Natural killer cell (primary cell): ENCODE data around the gene SV2B. TPM values are rescaled to one million over a fixed set of nuclear protein-coding genes. Genes with fewer than 3 reads are reported as not detected.

Source experiments
- ATAC-seq, 3 donors: fragments of 150-1000 bp in 2 of 3; fragments of 200-7000 bp in 1 of 3; cut with Tn5 transposase; 1 replicate in 1 of 3; 2 replicates in 2 of 3; pipeline ENCODE4 v1.10.0; 2021; ENCODE audit warnings: mild to moderate bottlenecking in 2 of 3, moderate library complexity in 2 of 3
- DNase-seq, 2 donors: peaks; one replicate each; pipeline versions ENCODE4 v3.0.0 to v3.0.0-alpha.2; 2013 to 2021; ENCODE audit warnings: mixed read lengths in 1 of 2
- H3K27ac ChIP-seq: one replicate; pipeline ENCODE4 v1.5.1; 2013; ENCODE audit warnings: mild to moderate bottlenecking, low read length
- H3K27me3 ChIP-seq: one replicate; pipeline ENCODE4 v1.6.1; 2013; ENCODE audit warnings: low read length; ENCODE audit not compliant: control insufficient read depth, insufficient read depth
- H3K36me3 ChIP-seq: one replicate; pipeline ENCODE4 v1.6.1; 2013; ENCODE audit warnings: low read length; ENCODE audit not compliant: control insufficient read depth, insufficient read depth
- H3K4me1 ChIP-seq: one replicate; pipeline ENCODE4 v1.6.1; 2013; ENCODE audit warnings: low read length; ENCODE audit not compliant: control insufficient read depth, insufficient read depth
- H3K4me3 ChIP-seq: one replicate; pipeline ENCODE4 v1.5.1; 2013; ENCODE audit warnings: low read length
- H3K9me3 ChIP-seq: one replicate; pipeline ENCODE4 v1.6.1; 2013; ENCODE audit warnings: low read length; ENCODE audit not compliant: control insufficient read depth, insufficient read depth
- H3K27ac Mint-ChIP-seq, 2 donors: one replicate each; pipeline ENCODE4 v1.8.0; 2022; ENCODE audit warnings: mild to moderate bottlenecking in 2 of 2, mixed read lengths in 2 of 2, moderate library complexity in 1 of 2
- H3K27me3 Mint-ChIP-seq, 2 donors: one replicate each; pipeline ENCODE4 v1.8.0; 2022; ENCODE audit warnings: low read depth in 2 of 2, mixed read lengths in 2 of 2
- H3K36me3 Mint-ChIP-seq: one replicate; pipeline ENCODE4 v1.8.0; 2022; ENCODE audit warnings: mixed read lengths
- H3K4me1 Mint-ChIP-seq, 2 donors: one replicate each; pipeline ENCODE4 v1.8.0; 2022; ENCODE audit warnings: mixed read lengths in 2 of 2
- H3K4me3 Mint-ChIP-seq: one replicate; pipeline ENCODE4 v1.8.0; 2022; ENCODE audit warnings: mild to moderate bottlenecking, moderate library complexity, mixed read lengths
- H3K9me3 Mint-ChIP-seq, 2 donors: one replicate each; pipeline ENCODE4 v1.8.0; 2022; ENCODE audit warnings: mixed read lengths in 2 of 2
- CTCF ChIP-seq: fragments of 200-600 bp; IDR thresholded peaks from one replicate; pipeline ENCODE4 v1.8.0; 2022; ENCODE audit warnings: antibody characterized with exemption
- WGBS: methylation state at CpG from one replicate; pipeline ENCODE4 v1.1.7; 2013; ENCODE audit warnings: missing lambda C conversion rate; ENCODE audit not compliant: insufficient coverage; 5-methylcytosine and 5-hydroxymethylcytosine counted together
- intact Hi-C: fragments of 100-400 bp; cut with micrococcal nuclease; formaldehyde crosslinking; loops from one replicate; pipeline ENCODE4 v1.14.2; 2022
- total RNA-seq, 4 donors: library from RNA; stranded (reverse); fragments of 120-200 nt in 1 of 4; gene quantifications; one replicate each; pipeline versions ENCODE4 v1.2.3 to v1.2.4, GENCODE V29; 2013 to 2022

SV2B gene
- total RNA-seq, 3 donors from 2014 or later (not counting 1 experiment from before 2014, with no cell fraction given) = not detected

GRCh38 chr15:91055548-91056331 lies 44.3 kb upstream of the SV2B start:
- no peaks in the 10 kb centered on the region for H3K9me3 Mint-ChIP-seq
- no peaks in the 10 kb centered on the region for H3K36me3 Mint-ChIP-seq
- Histone ChIP-seq H3K4me3 (no peak overlapping the region), H3K36me3 (no peaks in the 10 kb centered on the region), H3K4me1 (no peaks in the 10 kb centered on the region), H3K9me3 (no peaks in the 10 kb centered on the region), H3K27ac (no peak overlapping the region), H3K27me3 (peaks cover 6% of the 10 kb centered on the region)
- no peaks in the 10 kb centered on the region for H3K4me1 Mint-ChIP-seq
- no peak overlapping the region for H3K4me3 Mint-ChIP-seq
- peaks cover 46 to 79% of the 10 kb centered on the region in 2 donors for H3K27me3 Mint-ChIP-seq
- intact Hi-C loops = loop anchor here (5.0 kb wide), 1 partner anchor 217 kb away; no protein-coding TSS in a partner anchor
- DNase-seq = peak in 1 of 2 donors; percentile 64
- peak; percentile 42 for TF ChIP-seq CTCF
- no peak for ATAC-seq
- 29% methylated on average over 11 of the region's 11 CpGs for WGBS
- no peak overlapping the region for H3K27ac Mint-ChIP-seq

GRCh38 chr15:91061230-91061629 lies 38.8 kb upstream of the SV2B start:
- Histone ChIP-seq H3K4me3 (no peak overlapping the region), H3K27me3 (no peaks in the 10 kb centered on the region), H3K36me3 (no peaks in the 10 kb centered on the region), H3K9me3 (no peaks in the 10 kb centered on the region), H3K4me1 (no peaks in the 10 kb centered on the region), H3K27ac (no peak overlapping the region)
- Mint-ChIP-seq H3K27me3 (peaks cover 17 to 49% of the 10 kb centered on the region in 2 donors), H3K4me3 (no peak overlapping the region), H3K9me3 (peaks cover 0 to 2% of the 10 kb centered on the region in 2 donors), H3K36me3 (no peaks in the 10 kb centered on the region), H3K4me1 (no peaks in the 10 kb centered on the region), H3K27ac (no peak overlapping the region)
- TF ChIP-seq CTCF = no peak
- intact Hi-C loops = no loop called here
- no peak for ATAC-seq
- 90% methylated on average over 2 of the region's 2 CpGs for WGBS
- DNase-seq = no peak

- no peak for ATAC-seq
- H3K27me3 ChIP-seq = no peaks in the 10 kb centered on the region
- no peak for TF ChIP-seq CTCF
- H3K4me3 ChIP-seq = no peak overlapping the region
- no peak for DNase-seq
- WGBS = 86% methylated on average over 5 of the region's 5 CpGs
- peaks cover 0 to 2% of the 10 kb centered on the region in 2 donors for H3K9me3 Mint-ChIP-seq
- peaks cover 16 to 49% of the 10 kb centered on the region in 2 donors for H3K27me3 Mint-ChIP-seq
- H3K36me3 ChIP-seq = no peaks in the 10 kb centered on the region
- no peak overlapping the region for H3K27ac Mint-ChIP-seq
- H3K36me3 Mint-ChIP-seq = no peaks in the 10 kb centered on the region
- no peaks in the 10 kb centered on the region for H3K4me1 Mint-ChIP-seq
- no peaks in the 10 kb centered on the region for H3K9me3 ChIP-seq
- no peak overlapping the region for H3K4me3 Mint-ChIP-seq
- no peak overlapping the region for H3K27ac ChIP-seq
- no peaks in the 10 kb centered on the region for H3K4me1 ChIP-seq
- intact Hi-C loops = no loop called here
Observed at GRCh38 chr15:91061997-91062396, 38.1 kb upstream of the SV2B start.
